ENCODE data around the gene ATP9B.

DNA sequence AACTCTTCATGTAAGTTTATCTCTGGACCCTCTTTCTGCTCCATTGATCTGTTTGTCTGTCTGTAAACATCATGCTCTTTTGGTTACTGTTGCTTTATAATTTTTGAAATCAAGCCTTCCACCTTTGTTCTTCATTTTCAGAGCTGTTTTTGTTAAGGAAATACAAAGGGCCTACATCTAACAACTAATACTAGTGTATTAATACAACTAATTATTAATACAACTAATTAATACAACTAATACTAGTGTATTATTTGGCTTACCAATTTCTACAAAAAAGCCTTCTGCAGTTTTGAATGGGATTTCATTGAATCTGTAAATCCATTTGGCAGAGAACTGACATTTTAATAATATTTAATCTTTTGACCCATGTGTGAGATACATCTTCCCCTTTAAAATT, 66.7 kb downstream of the ATP9B start:
- TF ChIP-seq, protein P1, sequence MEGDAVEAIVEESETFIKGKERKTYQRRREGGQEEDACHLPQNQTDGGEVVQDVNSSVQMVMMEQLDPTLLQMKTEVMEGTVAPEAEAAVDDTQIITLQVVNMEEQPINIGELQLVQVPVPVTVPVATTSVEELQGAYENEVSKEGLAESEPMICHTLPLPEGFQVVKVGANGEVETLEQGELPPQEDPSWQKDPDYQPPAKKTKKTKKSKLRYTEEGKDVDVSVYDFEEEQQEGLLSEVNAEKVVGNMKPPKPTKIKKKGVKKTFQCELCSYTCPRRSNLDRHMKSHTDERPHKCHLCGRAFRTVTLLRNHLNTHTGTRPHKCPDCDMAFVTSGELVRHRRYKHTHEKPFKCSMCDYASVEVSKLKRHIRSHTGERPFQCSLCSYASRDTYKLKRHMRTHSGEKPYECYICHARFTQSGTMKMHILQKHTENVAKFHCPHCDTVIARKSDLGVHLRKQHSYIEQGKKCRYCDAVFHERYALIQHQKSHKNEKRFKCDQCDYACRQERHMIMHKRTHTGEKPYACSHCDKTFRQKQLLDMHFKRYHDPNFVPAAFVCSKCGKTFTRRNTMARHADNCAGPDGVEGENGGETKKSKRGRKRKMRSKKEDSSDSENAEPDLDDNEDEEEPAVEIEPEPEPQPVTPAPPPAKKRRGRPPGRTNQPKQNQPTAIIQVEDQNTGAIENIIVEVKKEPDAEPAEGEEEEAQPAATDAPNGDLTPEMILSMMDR (IDR thresholded peaks at IDR 0.05), result no peak
- no peak for TF ChIP-seq POLR2AphosphoS5 (IDR thresholded peaks at IDR 0.05)

Data from sigmoid colon (tissue), 4 donors.